ENCODE results near the gene ISLR.

The ISLR gene

DNA sequence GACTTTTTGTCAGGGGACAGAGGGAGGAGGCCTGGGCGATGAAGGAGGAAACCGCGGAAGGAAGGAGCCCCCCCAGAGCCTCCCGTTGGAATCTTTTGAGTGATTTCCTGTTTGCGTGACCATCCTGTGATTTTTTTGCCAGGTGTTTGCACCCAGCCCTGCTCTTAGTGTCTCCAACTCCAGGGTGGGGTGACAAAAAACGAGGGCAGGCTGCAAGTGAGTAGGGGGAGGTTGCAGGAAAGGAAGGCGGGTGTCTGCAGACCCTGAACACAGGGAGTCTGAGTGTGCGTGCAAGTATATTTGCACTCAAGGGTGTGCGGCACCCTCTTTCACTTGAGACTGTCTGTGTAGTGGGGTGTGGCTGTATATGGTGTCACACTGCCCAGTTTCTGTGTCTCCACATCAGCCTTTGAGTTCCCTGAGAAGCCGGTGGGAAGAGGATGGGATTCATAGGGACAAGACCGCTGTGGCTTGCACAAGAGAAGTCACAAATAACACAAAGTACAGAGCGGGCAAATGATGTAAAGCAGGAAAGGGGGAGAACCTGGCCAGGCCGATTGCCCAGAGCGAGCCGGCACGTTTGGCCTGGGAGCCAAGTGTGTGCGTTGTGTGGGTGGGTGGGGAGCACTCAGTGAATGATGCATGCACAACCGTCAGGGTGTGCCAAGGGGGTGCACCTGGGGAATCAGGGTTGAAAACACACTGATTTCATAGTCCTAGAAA, 36.5 kb upstream of the ISLR start:
- Histone ChIP-seq H3K27ac (ENCODE audit: low read depth, low read length, poor library complexity, severe bottlenecking) (no peak overlapping the region), H3K79me2 (ENCODE audit: insufficient read depth, low read length) (no peaks in the 10 kb centered on the region), H3K9ac (ENCODE audit: low read length) (no peak overlapping the region), H3K9me2 (ENCODE audit: low read depth, low read length) (no peaks in the 10 kb centered on the region), H3K4me1 (ENCODE audit: insufficient read depth, low read length, severe bottlenecking) (no peaks in the 10 kb centered on the region), H3K9me3 (ENCODE audit: low read length) (no peaks in the 10 kb centered on the region), H3F3A (ENCODE audit: insufficient read depth, low read length) (no peaks in the 10 kb centered on the region), H3K36me3 (ENCODE audit: insufficient read depth, low read length) (no peaks in the 10 kb centered on the region), H4K20me1 (ENCODE audit: insufficient read depth, low read length) (no peaks in the 10 kb centered on the region), H3K27me3 (ENCODE audit: insufficient read depth, low read length) (no peaks in the 10 kb centered on the region; the same call in 1 of the 2 replicates), H3K4me3 (ENCODE audit: low read depth, low read length, poor library complexity, severe bottlenecking) (no peak overlapping the region), H2AFZ (ENCODE audit: low read length) (no peak overlapping the region), H3K4me2 (ENCODE audit: low read length) (no peak overlapping the region)
- TF ChIP-seq, protein P1, sequence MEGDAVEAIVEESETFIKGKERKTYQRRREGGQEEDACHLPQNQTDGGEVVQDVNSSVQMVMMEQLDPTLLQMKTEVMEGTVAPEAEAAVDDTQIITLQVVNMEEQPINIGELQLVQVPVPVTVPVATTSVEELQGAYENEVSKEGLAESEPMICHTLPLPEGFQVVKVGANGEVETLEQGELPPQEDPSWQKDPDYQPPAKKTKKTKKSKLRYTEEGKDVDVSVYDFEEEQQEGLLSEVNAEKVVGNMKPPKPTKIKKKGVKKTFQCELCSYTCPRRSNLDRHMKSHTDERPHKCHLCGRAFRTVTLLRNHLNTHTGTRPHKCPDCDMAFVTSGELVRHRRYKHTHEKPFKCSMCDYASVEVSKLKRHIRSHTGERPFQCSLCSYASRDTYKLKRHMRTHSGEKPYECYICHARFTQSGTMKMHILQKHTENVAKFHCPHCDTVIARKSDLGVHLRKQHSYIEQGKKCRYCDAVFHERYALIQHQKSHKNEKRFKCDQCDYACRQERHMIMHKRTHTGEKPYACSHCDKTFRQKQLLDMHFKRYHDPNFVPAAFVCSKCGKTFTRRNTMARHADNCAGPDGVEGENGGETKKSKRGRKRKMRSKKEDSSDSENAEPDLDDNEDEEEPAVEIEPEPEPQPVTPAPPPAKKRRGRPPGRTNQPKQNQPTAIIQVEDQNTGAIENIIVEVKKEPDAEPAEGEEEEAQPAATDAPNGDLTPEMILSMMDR (IDR thresholded peaks at IDR 0.05; ENCODE audit: low read length) = no peak
- TF ChIP-seq EZH2 (IDR thresholded peaks at IDR 0.05; ENCODE audit: borderline replicate concordance, low read length) = no peak

DNA sequence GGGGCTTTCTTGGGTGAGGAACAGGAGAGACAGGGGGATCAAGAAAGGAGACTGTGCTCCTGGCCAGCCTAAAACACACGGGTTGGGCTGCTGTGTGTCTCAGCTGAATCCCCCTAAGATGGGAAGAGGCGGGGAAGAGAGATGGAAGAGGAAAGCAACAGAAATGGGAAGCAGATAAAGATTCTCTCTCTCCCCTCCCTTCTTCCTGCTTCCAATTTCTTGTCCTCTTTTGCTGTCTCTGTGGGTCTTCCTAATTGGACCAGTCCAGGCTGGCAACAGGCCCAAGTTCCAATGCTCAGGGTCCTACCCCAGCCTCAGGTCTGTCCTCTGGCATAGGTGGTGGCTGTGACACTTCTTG, 36.0 kb upstream of the ISLR start:
- no peak overlapping the region for H3K4me3 ChIP-seq (ENCODE audit: low read depth, low read length, poor library complexity, severe bottlenecking)
- no peaks in the 10 kb centered on the region for H3F3A ChIP-seq (ENCODE audit: insufficient read depth, low read length)
- H3K27me3 ChIP-seq (ENCODE audit: insufficient read depth, low read length) = no peaks in the 10 kb centered on the region; the same call in 1 of the 2 replicates
- H3K9me2 ChIP-seq (ENCODE audit: low read depth, low read length) = no peaks in the 10 kb centered on the region
- no peaks in the 10 kb centered on the region for H3K36me3 ChIP-seq (ENCODE audit: insufficient read depth, low read length)
- no peak for TF ChIP-seq EZH2 (IDR thresholded peaks at IDR 0.05; ENCODE audit: borderline replicate concordance, low read length)
- H4K20me1 ChIP-seq (ENCODE audit: insufficient read depth, low read length) = no peaks in the 10 kb centered on the region
- H3K9me3 ChIP-seq (ENCODE audit: low read length) = no peaks in the 10 kb centered on the region
- H3K79me2 ChIP-seq (ENCODE audit: insufficient read depth, low read length) = no peaks in the 10 kb centered on the region
- H2AFZ ChIP-seq (ENCODE audit: low read length) = no peak overlapping the region
- no peak overlapping the region for H3K4me2 ChIP-seq (ENCODE audit: low read length)
- no peaks in the 10 kb centered on the region for H3K4me1 ChIP-seq (ENCODE audit: insufficient read depth, low read length, severe bottlenecking)
- H3K9ac ChIP-seq (ENCODE audit: low read length) = no peak overlapping the region
- no peak overlapping the region for H3K27ac ChIP-seq (ENCODE audit: low read depth, low read length, poor library complexity, severe bottlenecking)

- no peak overlapping the region for H3K4me2 ChIP-seq (ENCODE audit: low read length)
- no peaks in the 10 kb centered on the region; the same call in 1 of the 2 replicates for H3K27me3 ChIP-seq (ENCODE audit: insufficient read depth, low read length)
These were observed 34.9 kb upstream of the ISLR start for GRCh38 chr15:74138642-74139041.

More at GRCh38 chr15:74138642-74139041, 34.9 kb upstream of the ISLR start:
- Histone ChIP-seq H3K9me2 (ENCODE audit: low read depth, low read length) (no peaks in the 10 kb centered on the region), H3K9ac (ENCODE audit: low read length) (no peak overlapping the region), H3K27ac (ENCODE audit: low read depth, low read length, poor library complexity, severe bottlenecking) (no peak overlapping the region), H4K20me1 (ENCODE audit: insufficient read depth, low read length) (no peaks in the 10 kb centered on the region), H3K79me2 (ENCODE audit: insufficient read depth, low read length) (no peaks in the 10 kb centered on the region), H3K9me3 (ENCODE audit: low read length) (no peaks in the 10 kb centered on the region), H3F3A (ENCODE audit: insufficient read depth, low read length) (no peaks in the 10 kb centered on the region), H3K36me3 (ENCODE audit: insufficient read depth, low read length) (no peaks in the 10 kb centered on the region), H2AFZ (ENCODE audit: low read length) (no peak overlapping the region), H3K4me1 (ENCODE audit: insufficient read depth, low read length, severe bottlenecking) (no peaks in the 10 kb centered on the region), H3K4me3 (ENCODE audit: low read depth, low read length, poor library complexity, severe bottlenecking) (no peak overlapping the region)
- no peak for TF ChIP-seq EZH2 (IDR thresholded peaks at IDR 0.05; ENCODE audit: borderline replicate concordance, low read length)
- TF ChIP-seq, protein P1 (IDR thresholded peaks at IDR 0.05; ENCODE audit: low read length) = no peak
